Activated CD4-positive, alpha-beta T cell treated with anti-CD3 and anti-CD28 coated beads, Interleukin-2, amount 10 ng/mL, durations not matched to agents 24 days and 14 days (primary cell): ENCODE results near the gene BMPR2. TPM values are rescaled to one million over a fixed set of nuclear protein-coding genes. Genes with fewer than 3 reads are reported as not detected.

ENCODE experiments used
- DNase-seq: peaks from one replicate; pipeline ENCODE4 v3.0.0; 2022
- H3K27ac Mint-ChIP-seq: one replicate; pipeline ENCODE4 v1.8.0; 2022; ENCODE audit warnings: mild to moderate bottlenecking, mixed read lengths
- H3K27me3 Mint-ChIP-seq: one replicate; pipeline ENCODE4 v1.8.0; 2022; ENCODE audit warnings: mixed read lengths
- H3K36me3 Mint-ChIP-seq: one replicate; pipeline ENCODE4 v1.8.0; 2022; ENCODE audit warnings: low read depth, mild to moderate bottlenecking, mixed read lengths
- H3K4me1 Mint-ChIP-seq: one replicate; pipeline ENCODE4 v1.8.0; 2021; ENCODE audit warnings: mixed read lengths
- H3K4me3 Mint-ChIP-seq: one replicate; pipeline ENCODE4 v1.8.0; 2022; ENCODE audit warnings: mild to moderate bottlenecking, moderate library complexity, mixed read lengths
- H3K9me3 Mint-ChIP-seq: one replicate; pipeline ENCODE4 v1.8.0; 2021; ENCODE audit warnings: mixed read lengths
- intact Hi-C: fragments of 100-400 bp; cut with micrococcal nuclease; formaldehyde crosslinking; loops from one replicate; pipeline ENCODE4 v1.15.1; 2023
- total RNA-seq: library from RNA; stranded (reverse); gene quantifications from 2 replicates; pipeline ENCODE4 v1.2.3, GENCODE V29; 2022

Gene BMPR2
- total RNA-seq, 1 donor from 2014 or later, result 6.3 TPM

GRCh38 chr2:202449344-202449743 lies 73.2 kb downstream of the BMPR2 start:
- Mint-ChIP-seq H3K36me3 (peaks cover 2% of the 10 kb centered on the region), H3K4me1 (no peaks in the 10 kb centered on the region), H3K27me3 (no peaks in the 10 kb centered on the region), H3K4me3 (no peak overlapping the region), H3K27ac (no peak overlapping the region), H3K9me3 (no peaks in the 10 kb centered on the region)
- DNase-seq, result peak; percentile 9
- intact Hi-C loops, result no loop called here

GRCh38 chr2:202450785-202451184 lies 74.7 kb downstream of the BMPR2 start:
- DNase-seq, result no peak
- Mint-ChIP-seq H3K9me3 (peaks cover 4% of the 10 kb centered on the region), H3K4me3 (no peak overlapping the region), H3K27ac (no peak overlapping the region), H3K36me3 (peaks cover 2% of the 10 kb centered on the region), H3K4me1 (no peaks in the 10 kb centered on the region), H3K27me3 (no peaks in the 10 kb centered on the region)
- intact Hi-C loops, result no loop called here

- intact Hi-C loops, result no loop called here
Observed at GRCh38 chr2:202452744-202453143, 76.6 kb downstream of the BMPR2 start.

GRCh38 chr2:202454536-202454935 lies 78.4 kb downstream of the BMPR2 start:
- DNase-seq, result no peak
- Mint-ChIP-seq H3K27ac (no peak overlapping the region), H3K9me3 (peaks cover 4% of the 10 kb centered on the region), H3K36me3 (no peaks in the 10 kb centered on the region), H3K4me3 (no peak overlapping the region), H3K4me1 (no peaks in the 10 kb centered on the region), H3K27me3 (no peaks in the 10 kb centered on the region)
- intact Hi-C loops, result no loop called here

More at GRCh38 chr2:202452744-202453143, 76.6 kb downstream of the BMPR2 start:
- DNase-seq, result no peak
- Mint-ChIP-seq H3K4me3 (no peak overlapping the region), H3K36me3 (peaks cover 2% of the 10 kb centered on the region), H3K9me3 (peaks cover 4% of the 10 kb centered on the region), H3K27ac (no peak overlapping the region), H3K27me3 (no peaks in the 10 kb centered on the region), H3K4me1 (no peaks in the 10 kb centered on the region)

GRCh38 chr2:202455114-202455513 lies 79.0 kb downstream of the BMPR2 start:
- Mint-ChIP-seq H3K4me1 (no peaks in the 10 kb centered on the region), H3K4me3 (no peak overlapping the region), H3K27me3 (no peaks in the 10 kb centered on the region), H3K36me3 (no peaks in the 10 kb centered on the region), H3K27ac (no peak overlapping the region), H3K9me3 (peaks cover 4% of the 10 kb centered on the region)
- no peak for DNase-seq
- intact Hi-C loops, result no loop called here

GRCh38 chr2:202460119-202460518 lies 84.0 kb downstream of the BMPR2 start:
- no peaks in the 10 kb centered on the region for H3K36me3 Mint-ChIP-seq
- no peak overlapping the region for H3K4me3 Mint-ChIP-seq
- no peaks in the 10 kb centered on the region for H3K27me3 Mint-ChIP-seq
- H3K27ac Mint-ChIP-seq, result no peak overlapping the region
- H3K9me3 Mint-ChIP-seq, result peaks cover 4% of the 10 kb centered on the region
- H3K4me1 Mint-ChIP-seq, result no peaks in the 10 kb centered on the region
- intact Hi-C loops, result no loop called here
- no peak for DNase-seq

GRCh38 chr2:202479090-202479489 lies 103.0 kb downstream of the BMPR2 start:
- peaks cover 1% of the 10 kb centered on the region for H3K36me3 Mint-ChIP-seq
- intact Hi-C loops, result no loop called here
- H3K27ac Mint-ChIP-seq, result no peak overlapping the region
- H3K27me3 Mint-ChIP-seq, result no peaks in the 10 kb centered on the region
- H3K4me1 Mint-ChIP-seq, result peaks cover 3% of the 10 kb centered on the region
- no peak overlapping the region for H3K4me3 Mint-ChIP-seq
- no peak for DNase-seq
- no peaks in the 10 kb centered on the region for H3K9me3 Mint-ChIP-seq

GRCh38 chr2:202479610-202480009 lies 103.5 kb downstream of the BMPR2 start:
- H3K27ac Mint-ChIP-seq, result no peak overlapping the region
- intact Hi-C loops, result no loop called here

GRCh38 chr2:202486351-202486750 lies 110.2 kb downstream of the BMPR2 start:
- H3K9me3 Mint-ChIP-seq, result no peaks in the 10 kb centered on the region
- no peak overlapping the region for H3K4me3 Mint-ChIP-seq
- no peaks in the 10 kb centered on the region for H3K36me3 Mint-ChIP-seq
- no peaks in the 10 kb centered on the region for H3K4me1 Mint-ChIP-seq
- intact Hi-C loops, result no loop called here
- no peak for DNase-seq
- no peak overlapping the region for H3K27ac Mint-ChIP-seq
- H3K27me3 Mint-ChIP-seq, result no peaks in the 10 kb centered on the region

More at GRCh38 chr2:202479610-202480009, 103.5 kb downstream of the BMPR2 start:
- Mint-ChIP-seq H3K4me1 (peaks cover 3% of the 10 kb centered on the region), H3K4me3 (no peak overlapping the region), H3K27me3 (no peaks in the 10 kb centered on the region), H3K9me3 (no peaks in the 10 kb centered on the region), H3K36me3 (peaks cover 1% of the 10 kb centered on the region)
- no peak for DNase-seq

- intact Hi-C loops, result no loop called here
- Mint-ChIP-seq H3K27me3 (no peaks in the 10 kb centered on the region), H3K4me3 (no peak overlapping the region), H3K27ac (no peak overlapping the region), H3K4me1 (no peaks in the 10 kb centered on the region), H3K36me3 (no peaks in the 10 kb centered on the region), H3K9me3 (no peaks in the 10 kb centered on the region)
- DNase-seq, result no peak
Observed at GRCh38 chr2:202488671-202489070, 112.5 kb downstream of the BMPR2 start.

- Mint-ChIP-seq H3K36me3 (no peaks in the 10 kb centered on the region), H3K4me1 (no peaks in the 10 kb centered on the region), H3K27ac (no peak overlapping the region), H3K9me3 (no peaks in the 10 kb centered on the region), H3K4me3 (no peak overlapping the region), H3K27me3 (no peaks in the 10 kb centered on the region)
- intact Hi-C loops, result no loop called here
- DNase-seq, result no peak
Observed at GRCh38 chr2:202490479-202490878, 114.4 kb downstream of the BMPR2 start.

- H3K4me3 Mint-ChIP-seq, result no peak overlapping the region
- no peaks in the 10 kb centered on the region for H3K9me3 Mint-ChIP-seq
- no peak for DNase-seq
Observed at GRCh38 chr2:202491514-202491913, 115.4 kb downstream of the BMPR2 start.

GRCh38 chr2:202494300-202495229 lies 118.4 kb downstream of the BMPR2 start:
- Mint-ChIP-seq H3K9me3 (no peaks in the 10 kb centered on the region), H3K36me3 (no peaks in the 10 kb centered on the region), H3K4me1 (no peaks in the 10 kb centered on the region), H3K27me3 (no peaks in the 10 kb centered on the region), H3K27ac (no peak overlapping the region), H3K4me3 (no peak overlapping the region)
- intact Hi-C loops, result no loop called here
- no peak for DNase-seq

More at GRCh38 chr2:202491514-202491913, 115.4 kb downstream of the BMPR2 start:
- Mint-ChIP-seq H3K36me3 (no peaks in the 10 kb centered on the region), H3K27ac (no peak overlapping the region), H3K27me3 (no peaks in the 10 kb centered on the region), H3K4me1 (no peaks in the 10 kb centered on the region)
- intact Hi-C loops, result no loop called here

- no peak overlapping the region for H3K27ac Mint-ChIP-seq
Observed at GRCh38 chr2:202495230-202495604, 119.1 kb downstream of the BMPR2 start.

More at GRCh38 chr2:202495230-202495604, 119.1 kb downstream of the BMPR2 start:
- H3K4me1 Mint-ChIP-seq, result no peaks in the 10 kb centered on the region
- no peak overlapping the region for H3K4me3 Mint-ChIP-seq
- no peaks in the 10 kb centered on the region for H3K27me3 Mint-ChIP-seq
- H3K36me3 Mint-ChIP-seq, result no peaks in the 10 kb centered on the region
- intact Hi-C loops, result no loop called here
- H3K9me3 Mint-ChIP-seq, result no peaks in the 10 kb centered on the region
- DNase-seq, result no peak
